Measurements from ENCODE around the gene CAPG.
"Not testable (repeated sequence)": the region's sequence is repeated elsewhere in the genome, so short reads cannot be mapped to it uniquely, and the experiment has no call there.

CAPG gene

DNA sequence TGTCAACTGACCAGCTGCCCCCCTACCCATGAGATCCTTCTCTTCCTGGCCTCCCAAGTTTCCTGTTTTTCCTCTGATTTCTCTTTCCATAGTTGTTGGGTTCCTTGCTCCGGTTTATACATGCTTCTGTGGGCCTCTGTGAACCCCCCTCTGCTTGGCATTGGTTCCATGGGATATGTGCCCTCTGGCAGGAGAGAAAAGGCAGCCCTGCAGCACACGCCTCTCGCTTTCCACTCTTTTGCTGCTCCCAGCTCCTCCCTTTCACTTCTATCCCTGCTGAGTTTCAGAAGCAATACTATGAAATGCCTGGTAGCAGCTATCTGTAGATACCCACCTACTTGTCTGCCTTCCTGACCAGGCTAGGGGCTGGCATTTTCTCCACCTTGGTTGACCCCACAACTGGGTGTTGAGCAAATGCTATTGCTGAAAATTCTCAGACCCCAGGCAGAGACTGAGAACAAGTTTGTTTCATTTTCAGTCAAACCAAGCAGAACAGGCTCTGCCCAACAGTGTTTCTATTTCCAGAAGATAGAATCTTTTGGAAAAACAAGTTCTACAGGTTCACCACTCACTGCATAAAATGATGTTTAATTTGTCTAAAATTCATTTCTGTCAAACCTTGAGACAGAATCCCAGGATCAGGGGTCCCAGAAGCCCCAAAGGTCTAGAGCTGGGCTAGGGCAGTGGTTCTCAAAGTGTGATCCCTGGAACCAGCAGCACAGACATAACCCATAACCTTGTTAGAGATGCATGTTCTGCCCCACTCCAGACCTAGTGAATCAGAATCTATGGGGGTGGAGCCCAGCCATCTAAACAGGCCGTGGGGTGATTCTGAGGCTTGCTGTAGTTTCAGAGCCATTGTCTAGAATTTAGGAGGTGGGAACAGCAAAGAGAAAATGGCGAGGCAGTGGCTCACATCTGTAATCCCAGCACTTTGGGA lies 13.4 kb downstream of the CAPG start:
- no peak for DNase-seq

GRCh38 chr2:85395912-85396475 lies 14.2 kb downstream of the CAPG start:
- no peak for DNase-seq

GRCh38 chr2:85394976-85395375 lies 15.2 kb downstream of the CAPG start:
- DNase-seq: no peak

DNA sequence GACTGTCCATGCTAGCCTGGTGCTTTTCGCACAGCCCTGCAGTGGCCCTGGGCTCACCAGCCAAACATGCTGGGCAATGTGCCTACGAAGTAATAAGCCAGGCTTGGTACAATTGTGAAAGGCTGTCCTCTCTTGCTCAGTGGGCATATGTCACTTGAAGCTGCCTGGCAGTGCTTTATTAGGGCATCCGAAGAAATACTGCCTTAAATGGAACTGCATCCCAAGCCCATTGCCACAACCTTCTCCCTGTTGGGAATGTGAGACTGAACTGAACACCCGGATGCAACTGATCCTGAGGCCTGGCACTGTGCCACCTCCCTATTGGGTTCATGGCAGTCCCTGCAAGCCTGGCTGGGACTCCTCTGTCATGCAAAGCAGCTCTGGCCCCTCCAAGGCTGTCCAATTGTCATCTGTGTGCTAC lies 15.9 kb downstream of the CAPG start:
- no peak for DNase-seq

DNA sequence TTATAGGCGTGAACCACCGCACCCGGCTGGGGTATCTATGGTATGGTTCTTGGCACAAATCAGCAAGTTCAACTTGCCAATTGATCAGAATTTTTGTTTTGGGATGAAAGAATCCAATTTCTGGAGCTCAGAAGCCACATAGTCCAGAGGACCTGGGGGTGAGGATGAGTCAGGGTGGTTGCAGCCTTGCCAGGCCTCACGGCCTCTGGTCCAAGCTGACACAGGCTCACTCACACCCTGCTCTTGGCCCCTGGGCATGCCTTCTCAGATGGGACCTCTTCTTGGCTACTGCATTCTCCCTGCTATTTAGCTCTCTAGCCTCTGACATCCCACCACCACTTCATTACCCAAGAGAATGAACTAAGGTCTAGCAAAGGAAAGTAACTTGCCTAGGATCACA lies 16.3 kb downstream of the CAPG start:
- DNase-seq: no peak

GRCh38 chr2:85390941-85391669 lies 19.1 kb downstream of the CAPG start:
- peak; percentile 71 to 72 for DNase-seq

- DNase-seq: no peak
Measured at GRCh38 chr2:85388878-85389538, 21.2 kb downstream of the CAPG start.

GRCh38 chr2:85387754-85388153 lies 22.4 kb downstream of the CAPG start:
- DNase-seq: no peak

GRCh38 chr2:85385746-85386145 lies 24.4 kb downstream of the CAPG start:
- no peak for DNase-seq

GRCh38 chr2:85383850-85384249 lies 26.3 kb downstream of the CAPG start:
- no peak for DNase-seq

DNA sequence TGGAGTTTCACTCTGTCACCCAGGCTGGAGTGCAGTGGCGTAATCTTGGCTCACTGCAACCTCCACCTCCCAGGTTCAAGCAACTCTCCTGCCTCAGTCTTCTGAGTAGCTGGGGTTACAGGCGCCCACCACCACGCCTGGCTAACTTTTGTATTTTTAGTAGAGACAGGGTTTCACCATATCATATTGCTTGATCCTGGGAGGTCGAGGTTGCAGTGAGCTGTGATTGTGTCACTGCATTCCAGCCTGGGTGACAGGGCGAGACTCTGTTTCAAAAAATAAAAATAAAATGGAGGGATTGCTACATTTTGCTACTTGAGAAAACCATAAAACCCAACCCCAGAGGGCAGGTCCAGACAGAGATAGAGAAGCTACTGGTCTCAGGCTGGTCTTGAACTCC lies 27.0 kb downstream of the CAPG start:
- not testable (repeated sequence) for DNase-seq

- no peak for DNase-seq
Measured at GRCh38 chr2:85380048-85380447, 30.1 kb downstream of the CAPG start.

DNA sequence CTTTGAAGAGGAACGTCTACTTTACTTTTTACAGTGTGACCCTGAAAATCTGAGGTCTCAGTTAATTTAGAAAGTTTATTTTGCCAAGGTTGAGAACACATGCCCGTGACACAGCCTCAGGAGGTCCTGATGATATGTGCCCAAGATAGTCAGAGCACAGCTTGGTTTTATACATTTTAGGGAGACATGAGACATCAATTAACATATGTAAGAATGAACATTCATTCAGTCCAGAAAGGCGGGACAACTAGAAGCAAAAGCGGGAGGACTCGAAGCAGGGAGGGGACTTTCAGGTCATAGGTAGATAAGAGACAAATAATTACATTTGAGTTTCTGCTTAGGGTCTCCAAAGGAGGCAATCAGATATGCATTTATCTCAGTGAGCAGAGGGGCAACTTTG lies 31.9 kb downstream of the CAPG start:
- no peak for DNase-seq

GRCh38 chr2:85377083-85377482 lies 33.1 kb downstream of the CAPG start:
- DNase-seq: no peak

DNA sequence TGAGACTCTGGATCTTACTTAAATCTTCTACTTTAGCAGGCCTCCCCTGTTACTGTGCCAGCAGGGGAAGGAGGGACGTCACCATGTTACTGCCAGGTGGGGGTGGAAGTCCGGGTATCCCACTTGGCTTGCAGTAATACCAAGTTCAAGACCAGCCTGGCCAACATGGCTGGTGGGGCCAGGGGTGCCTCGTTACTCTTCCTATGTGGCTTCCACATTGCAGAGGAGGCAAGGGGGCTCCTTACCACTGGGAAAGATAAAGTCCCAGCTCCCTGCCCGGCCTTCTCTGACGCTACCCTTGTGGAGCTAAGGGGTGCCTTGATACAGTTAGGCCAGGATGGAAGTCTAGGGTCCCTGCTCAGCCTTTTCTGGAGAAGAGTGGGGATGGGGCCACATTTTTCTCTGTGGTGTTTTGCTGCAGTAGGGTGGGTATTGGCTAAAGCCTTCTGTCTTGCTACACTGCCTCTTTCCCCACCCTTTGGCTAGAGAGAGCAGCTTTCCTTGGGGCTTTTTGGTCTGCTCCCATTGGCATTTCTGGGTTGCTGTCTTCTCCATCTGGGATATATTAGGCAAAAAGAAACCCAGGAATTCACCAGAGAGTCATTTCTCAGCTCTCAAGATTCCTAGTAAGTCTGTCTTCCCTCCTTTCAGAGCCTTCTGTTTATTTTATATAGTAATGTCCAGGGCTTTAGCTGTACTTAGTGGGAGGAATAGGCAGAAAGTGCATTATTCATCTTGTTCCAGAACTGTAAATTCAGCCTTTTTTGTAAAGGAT lies 33.7 kb downstream of the CAPG start:
- DNase-seq: no peak

DNA sequence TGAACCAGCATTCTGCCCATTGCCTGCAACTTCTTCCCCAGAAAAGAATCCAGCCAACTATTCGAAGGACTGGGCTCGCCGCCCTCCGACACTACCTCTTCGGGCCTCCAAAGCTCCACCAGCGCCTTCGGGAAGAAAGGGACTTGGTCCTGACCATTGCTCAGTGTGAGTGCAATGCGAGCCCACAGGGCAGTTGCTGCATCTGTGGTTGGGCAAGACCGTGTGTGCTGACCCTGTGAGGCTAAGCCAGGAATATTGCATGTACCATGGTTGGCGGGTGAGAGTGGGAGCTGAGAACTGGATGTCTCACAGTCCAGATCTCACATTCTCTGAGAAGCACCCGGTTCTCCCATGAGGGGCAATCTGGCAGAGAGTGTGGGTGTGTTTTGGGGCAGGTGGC lies 39.1 kb downstream of the CAPG start:
- DNase-seq: no peak

DNA sequence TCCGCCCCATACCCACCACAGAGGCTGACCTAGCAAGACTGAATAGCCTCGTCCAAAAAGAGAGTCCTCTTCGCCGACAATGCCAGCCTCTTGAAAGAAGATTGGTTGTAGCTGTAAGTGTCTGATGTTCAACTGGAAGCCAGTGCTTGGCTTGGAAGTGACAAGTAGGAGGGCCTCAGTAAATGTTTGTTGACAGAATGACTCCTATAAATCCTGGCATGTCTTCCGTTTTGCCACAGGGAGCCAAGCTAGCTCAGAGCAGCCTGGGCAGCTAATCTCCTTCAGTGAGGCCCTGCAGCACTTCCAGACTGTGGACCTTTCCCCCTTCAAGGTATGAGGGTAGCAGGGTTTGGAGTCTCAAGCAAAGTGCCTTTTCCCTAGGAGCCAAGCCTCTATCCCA lies 40.7 kb downstream of the CAPG start:
- DNase-seq: no peak

- no peak for DNase-seq
Measured at GRCh38 chr2:85368921-85369320, 41.2 kb downstream of the CAPG start.

GRCh38 chr2:85367180-85367579 lies 43.0 kb downstream of the CAPG start:
- DNase-seq: no peak

DNA sequence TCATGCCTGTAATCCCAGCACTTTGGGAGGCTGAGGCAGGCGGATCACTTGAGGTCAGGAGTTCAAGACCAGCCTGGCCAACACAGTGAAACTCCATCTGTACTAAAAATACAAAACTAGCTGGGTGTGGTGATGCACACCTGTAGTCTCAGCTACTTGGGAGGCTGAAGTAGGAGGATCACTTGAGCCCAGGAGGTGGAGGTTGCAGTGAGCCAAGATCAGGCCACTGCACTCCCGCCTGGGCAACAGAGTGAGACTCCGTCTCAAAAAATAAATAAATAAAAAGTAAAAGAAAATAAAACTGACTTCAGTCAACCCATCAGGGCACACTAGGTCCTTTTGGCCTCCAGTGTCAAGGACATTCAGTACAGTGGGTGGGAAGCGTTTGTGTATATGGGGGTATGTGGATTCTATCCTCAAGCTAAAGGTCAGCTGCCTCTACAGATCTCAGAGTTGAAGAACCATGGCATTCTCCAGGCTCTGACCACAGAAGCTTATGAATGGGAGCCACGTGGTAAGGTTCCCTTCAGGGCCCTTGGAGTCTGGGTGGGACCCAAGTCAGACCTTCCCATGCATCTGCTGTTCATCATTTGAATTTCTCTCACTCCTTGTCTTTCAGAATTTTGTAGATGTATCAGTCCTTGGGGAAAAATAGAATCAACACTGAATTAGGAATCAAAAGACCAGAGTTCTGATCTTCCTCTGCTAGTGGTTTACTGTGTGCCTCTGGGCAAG lies 47.3 kb downstream of the CAPG start:
- DNase-seq: not testable (repeated sequence)

GRCh38 chr2:85357736-85358135 lies 52.4 kb downstream of the CAPG start:
- no peak for DNase-seq

GRCh38 chr2:85356186-85356585 lies 54.0 kb downstream of the CAPG start:
- DNase-seq: no peak
